GM19395 (cell line): Measurements from ENCODE around the gene MYD88.
A peak's percentile ranks its signal among the peaks of the same experiment; 100 is the strongest.

Experiments
- ATAC-seq: cut with Tn5 transposase; IDR thresholded peaks from one replicate; pipeline ENCODE4 v1.9.1; 2021; ENCODE audit warnings: mild to moderate bottlenecking, moderate library complexity; ENCODE audit not compliant: unreplicated experiment

The MYD88 gene

GRCh38 chr3:38163117-38163840, 24.8 kb downstream of the MYD88 start:
- ATAC-seq = no peak

DNA sequence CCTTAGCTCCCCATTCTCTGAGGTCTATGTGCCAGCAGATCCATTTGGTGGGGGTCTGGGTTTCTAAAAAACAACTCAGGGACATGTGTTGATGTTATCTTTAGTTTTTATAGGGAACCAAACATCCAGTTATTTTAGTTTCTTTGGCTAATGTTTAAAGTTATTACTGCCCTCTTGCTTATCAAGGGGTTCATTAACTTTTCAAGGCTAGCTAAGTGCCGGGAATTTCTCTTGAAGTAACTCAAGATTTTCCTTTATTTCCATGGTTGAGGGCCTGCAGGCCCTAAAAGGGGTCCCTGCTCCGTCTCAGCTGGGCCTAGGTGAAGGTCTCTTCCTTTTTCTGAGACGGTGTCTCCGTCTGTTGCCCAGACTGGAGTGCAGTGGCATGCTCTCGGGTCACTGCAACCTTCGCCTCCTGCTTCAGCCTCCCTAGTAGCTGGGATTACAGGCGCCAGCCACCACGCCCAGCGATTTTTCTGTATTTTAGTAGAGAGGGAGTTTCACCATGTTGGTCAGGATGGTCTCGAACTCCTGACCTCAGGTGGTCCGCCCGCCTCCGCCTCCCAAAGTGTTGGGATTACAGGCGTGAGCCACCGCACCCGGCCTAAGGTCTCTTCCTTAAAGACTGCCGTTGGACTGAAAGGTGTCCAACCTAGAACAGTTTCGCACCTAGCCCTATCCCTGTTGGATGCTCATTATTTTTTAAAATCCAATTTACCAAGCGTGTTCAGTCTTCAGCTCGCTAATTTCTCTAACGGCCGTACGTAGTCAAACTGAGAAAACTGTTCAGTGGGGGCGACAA, 25.6 kb downstream of the MYD88 start:
- no peak for ATAC-seq

GRCh38 chr3:38164643-38164951, 26.1 kb downstream of the MYD88 start:
- peak; percentile 22 for ATAC-seq

DNA sequence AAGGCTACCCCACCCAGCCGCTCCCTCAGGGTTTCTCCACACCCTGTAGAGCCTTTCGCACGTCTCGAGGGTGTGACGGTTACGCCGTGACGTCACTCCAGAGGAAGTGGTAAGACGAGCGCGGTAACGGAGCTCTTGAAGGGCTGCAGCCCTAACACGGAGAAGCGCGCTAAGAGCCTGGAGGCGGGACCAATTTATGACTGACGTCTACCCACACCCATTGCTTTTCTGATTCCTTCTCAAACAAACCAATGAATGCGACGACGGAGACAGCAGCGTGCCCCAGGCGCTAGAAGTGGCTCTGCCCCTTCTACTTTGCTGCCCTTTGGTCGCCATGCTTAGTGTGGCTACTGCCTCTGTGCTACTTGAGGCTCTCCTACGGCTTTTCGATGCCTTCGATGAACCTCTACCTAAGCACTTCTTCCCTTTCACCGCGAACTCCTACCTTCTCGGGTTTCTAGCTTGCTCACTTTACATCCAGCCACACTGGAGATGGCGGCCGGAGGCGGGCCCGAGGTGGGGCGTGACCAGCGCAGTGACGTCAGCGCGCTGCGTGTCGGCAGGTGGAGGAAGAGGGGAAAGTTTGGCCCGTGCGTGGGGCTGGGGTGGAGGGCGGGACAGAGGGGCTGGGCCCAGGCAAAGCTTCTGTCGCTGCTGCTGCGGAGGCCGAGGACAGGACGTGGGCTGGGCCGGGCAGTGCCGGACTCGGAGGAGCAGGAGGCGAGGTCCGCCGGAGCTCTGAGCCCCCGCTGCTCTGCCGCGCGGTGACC, 26.7 kb downstream of the MYD88 start, which contains the start of gene OXSR1:
Gene OXSR1, plus strand, starts transcription at position 586 of the 770 bp plus-strand sequence. CDS start 340 bp downstream, outside the sequence.
- ATAC-seq = peak; percentile 96

GRCh38 chr3:38165722-38166387, 27.4 kb downstream of the MYD88 start:
- ATAC-seq = peak; percentile 10

DNA sequence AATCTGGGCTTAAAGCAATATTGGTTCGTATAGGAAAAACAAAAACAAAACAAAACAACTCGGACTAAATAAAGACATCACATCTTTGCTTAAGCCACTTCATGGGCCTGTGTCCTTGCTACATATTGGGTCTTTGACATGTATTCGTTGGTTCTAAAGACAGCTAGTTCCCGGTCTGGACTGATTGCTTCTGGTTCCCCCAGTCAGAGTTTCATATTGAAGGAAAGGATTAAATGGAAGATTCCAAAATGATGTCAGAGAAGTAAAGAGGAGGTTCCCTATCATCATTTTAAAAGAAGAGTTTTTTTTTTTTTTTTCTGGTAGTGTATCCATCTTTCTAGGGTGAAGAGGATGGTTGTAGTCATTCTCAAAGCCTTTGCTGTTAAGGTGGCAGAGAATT, 29.1 kb downstream of the MYD88 start:
- ATAC-seq = no peak

DNA sequence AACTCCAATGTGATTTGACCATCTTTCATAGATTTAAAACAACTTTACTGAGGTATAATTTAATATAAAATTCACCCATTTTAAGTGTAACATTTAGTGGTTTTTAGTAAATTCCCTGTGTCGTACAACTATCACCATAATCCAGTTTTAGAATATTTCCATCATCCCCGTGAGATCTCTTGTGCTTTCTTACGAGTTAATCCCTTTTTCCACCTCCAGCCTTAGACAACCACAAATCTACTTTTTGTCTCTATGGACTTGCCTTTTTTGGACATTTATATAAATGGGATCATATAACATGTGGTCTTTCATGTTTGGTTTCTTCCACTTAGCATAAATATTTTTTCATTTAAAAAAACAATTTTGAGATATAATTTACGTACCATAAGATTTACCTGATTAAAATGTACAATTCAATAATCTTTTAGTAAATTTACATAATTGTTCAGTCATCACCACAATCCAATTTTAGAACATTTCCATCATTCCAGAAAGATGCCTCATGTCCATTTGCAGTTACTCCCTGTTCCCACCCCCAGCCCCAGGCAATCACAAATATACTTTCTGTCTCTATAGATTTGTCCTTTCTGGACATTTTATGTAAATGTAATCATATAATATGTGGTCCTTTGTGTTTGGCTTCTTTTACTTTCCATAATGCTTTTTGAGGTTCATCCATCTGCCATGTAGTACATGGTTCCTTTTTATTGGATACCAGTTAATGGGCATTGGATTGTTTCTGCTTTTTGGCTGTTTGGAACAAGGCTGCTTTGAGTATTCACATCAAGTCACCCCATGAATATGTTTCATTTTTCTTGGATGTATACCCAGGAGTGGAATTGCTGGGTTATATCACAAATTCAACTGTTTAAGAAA, 29.9 kb downstream of the MYD88 start:
- ATAC-seq = no peak

- ATAC-seq = no peak
These were observed 30.5 kb downstream of the MYD88 start for GRCh38 chr3:38169027-38169317.

GRCh38 chr3:38170722-38171121, 32.3 kb downstream of the MYD88 start:
- no peak for ATAC-seq

- ATAC-seq = no peak
These were observed 33.2 kb downstream of the MYD88 start for GRCh38 chr3:38171622-38172021.

DNA sequence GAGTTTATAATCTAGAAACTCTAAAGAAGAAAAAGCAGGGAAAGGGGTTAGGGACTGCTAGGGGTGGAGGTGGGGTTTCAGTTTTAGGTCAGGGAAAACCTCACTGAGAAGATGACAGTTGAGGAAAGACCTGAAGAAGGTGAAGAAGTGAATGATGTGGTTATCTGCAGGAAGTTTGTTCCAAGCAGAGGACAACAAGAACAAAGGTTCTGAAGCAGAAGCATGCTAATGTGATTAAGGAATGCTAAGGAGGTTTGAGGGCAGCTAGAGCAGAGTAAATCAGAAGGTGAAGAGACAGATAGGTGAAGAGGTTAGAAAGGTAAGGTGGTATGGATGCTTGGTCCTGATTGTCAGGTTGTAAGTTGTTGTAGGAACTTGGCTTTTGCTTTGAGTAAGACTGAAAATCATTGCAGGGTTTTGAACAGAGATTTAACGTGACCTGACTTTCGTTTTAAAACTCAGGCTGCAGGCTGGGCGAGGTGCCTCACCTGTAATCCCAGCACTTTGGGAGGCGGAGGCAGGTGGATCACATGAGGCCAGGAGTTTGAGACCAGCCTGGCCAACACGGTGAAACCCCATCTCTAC, 35.5 kb downstream of the MYD88 start:
- ATAC-seq = peak; percentile 60

GRCh38 chr3:38177181-38177580, 38.7 kb downstream of the MYD88 start:
- no peak for ATAC-seq

DNA sequence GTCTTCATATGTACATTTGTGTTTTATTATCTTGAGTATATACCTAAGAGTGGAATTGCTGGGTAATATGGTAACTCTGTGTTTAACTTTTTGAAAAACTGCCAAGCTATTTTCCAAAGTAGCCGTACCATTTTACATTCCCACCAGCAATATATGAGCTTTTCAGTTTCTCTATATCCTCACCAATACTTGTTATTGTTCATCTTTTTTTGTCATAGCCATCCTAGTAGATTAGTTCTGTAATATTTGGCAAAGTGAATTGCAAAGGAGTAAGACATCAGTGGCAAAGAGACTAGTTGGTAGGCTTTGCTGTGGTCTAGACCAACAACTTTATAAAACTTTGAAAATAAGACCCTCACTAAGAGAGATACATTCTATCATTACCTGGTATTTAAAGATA, 48.3 kb downstream of the MYD88 start:
- ATAC-seq = no peak

- ATAC-seq = no peak
These were observed 52.0 kb downstream of the MYD88 start for GRCh38 chr3:38190481-38190881.
